ENCODE data around the gene TMEM144.

- TF ChIP-seq CTCF (IDR thresholded peaks at IDR 0.05) = no peak
- no peak for TF ChIP-seq POLR2A (IDR thresholded peaks at IDR 0.05)
Observed at GRCh38 chr4:158261480-158261879, 51.2 kb downstream of the TMEM144 start.
